Activated CD8-positive, alpha-beta memory T cell treated with anti-CD3 and anti-CD28 coated beads, Interleukin-2, amount 50 U/mL, for 1 hour (primary cell): ENCODE measurements around the gene FAM149A.

Experiments
- DNase-seq: peaks from one replicate; pipeline ENCODE4 v3.0.0-alpha.2; 2020; ENCODE audit errors: extremely low read depth

Gene FAM149A

GRCh38 chr4:186104114-186104889 is at the start of gene FAM149A:
Gene FAM149A, plus strand, starts transcription at chr4:186104704.
- DNase-seq: no peak

GRCh38 chr4:186058253-186058979 is 46.1 kb upstream of the FAM149A start:
- no peak for DNase-seq

GRCh38 chr4:186058980-186059316 is 45.6 kb upstream of the FAM149A start:
- no peak for DNase-seq

GRCh38 chr4:186061921-186062320 is 42.6 kb upstream of the FAM149A start:
- no peak for DNase-seq

- DNase-seq: no peak
Measured at GRCh38 chr4:186067757-186068385, 36.6 kb upstream of the FAM149A start.

GRCh38 chr4:186068581-186069348 is 35.7 kb upstream of the FAM149A start, which contains the start of gene TLR3:
Gene TLR3, plus strand, starts transcription at chr4:186069156. Its CDS starts 7,464 bp downstream, at chr4:186076620.
- DNase-seq: no peak

GRCh38 chr4:186069729-186070128 is 34.8 kb upstream of the FAM149A start:
- DNase-seq: no peak

GRCh38 chr4:186072516-186072915 is 32.0 kb upstream of the FAM149A start:
- no peak for DNase-seq

GRCh38 chr4:186074189-186074588 is 30.3 kb upstream of the FAM149A start:
- no peak for DNase-seq

GRCh38 chr4:186078981-186079638 is 25.4 kb upstream of the FAM149A start:
- DNase-seq: no peak

GRCh38 chr4:186079694-186080093 is 24.8 kb upstream of the FAM149A start:
- DNase-seq: no peak

GRCh38 chr4:186081202-186081807 is 23.2 kb upstream of the FAM149A start:
- no peak for DNase-seq

- no peak for DNase-seq
Measured at GRCh38 chr4:186082221-186082620, 22.3 kb upstream of the FAM149A start.

GRCh38 chr4:186088523-186088922 is 16.0 kb upstream of the FAM149A start:
- DNase-seq: no peak

- DNase-seq: no peak
Measured at GRCh38 chr4:186092296-186092695, 12.2 kb upstream of the FAM149A start.

GRCh38 chr4:186095406-186095805 is 9.1 kb upstream of the FAM149A start:
- no peak for DNase-seq

- no peak for DNase-seq
Measured at GRCh38 chr4:186096681-186097165, 7.8 kb upstream of the FAM149A start.

GRCh38 chr4:186097386-186097785 is 7.1 kb upstream of the FAM149A start:
- no peak for DNase-seq

GRCh38 chr4:186102931-186103330 is 1.6 kb upstream of the FAM149A start:
- DNase-seq: no peak

- DNase-seq: no peak
Measured at GRCh38 chr4:186104890-186105646, 564 bp downstream of the FAM149A start.
